NCI-H1092 treated with DMSO at 0.1 percent for 48 hours (cell line): ENCODE measurements around the gene HS3ST3B1.

Experiments used
- DNase-seq: peaks from one replicate; lab custom pipeline; 2025; lab: John Stamatoyannopoulos, UW

Gene HS3ST3B1

DNA sequence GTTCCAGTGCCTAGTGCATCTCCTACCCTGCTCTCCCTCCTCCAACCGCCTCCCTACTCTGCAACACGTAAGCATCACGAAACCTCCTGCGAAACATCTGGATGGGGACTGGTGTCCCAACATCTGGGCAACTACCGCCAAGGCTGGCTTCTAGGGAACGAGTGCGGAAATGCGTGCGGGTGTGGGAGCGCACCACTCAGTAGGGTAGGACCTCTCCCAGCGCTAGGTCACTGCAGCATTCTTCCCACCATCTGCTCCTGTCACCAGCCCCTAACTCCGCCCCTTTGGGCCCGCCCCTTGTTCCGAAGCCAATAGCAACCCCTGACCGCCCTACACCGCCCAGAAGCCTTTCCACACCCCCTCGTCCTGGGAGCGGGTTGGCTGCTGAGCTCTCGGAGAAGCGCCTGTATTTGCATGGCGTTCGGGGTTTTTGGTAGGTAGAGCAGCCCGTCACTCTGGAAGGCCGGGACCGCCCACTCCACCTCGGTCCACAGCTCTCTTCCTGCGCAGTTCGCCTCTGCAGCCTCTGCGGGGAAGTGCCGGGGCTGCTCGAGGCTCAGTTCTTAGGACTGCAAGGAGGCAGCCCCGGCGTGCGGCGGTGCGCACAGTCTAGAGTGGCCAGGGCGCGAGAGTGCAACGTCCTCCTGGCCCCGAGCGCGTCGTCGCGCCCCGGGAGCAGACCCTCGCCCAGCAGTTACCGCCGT lies at the start of gene HS3ST3B1:
Gene HS3ST3B1, plus strand, starts transcription at position 507 of the 704 bp plus-strand sequence. CDS start 438 bp downstream, outside the sequence.
- peak; percentile 56 for DNase-seq

DNA sequence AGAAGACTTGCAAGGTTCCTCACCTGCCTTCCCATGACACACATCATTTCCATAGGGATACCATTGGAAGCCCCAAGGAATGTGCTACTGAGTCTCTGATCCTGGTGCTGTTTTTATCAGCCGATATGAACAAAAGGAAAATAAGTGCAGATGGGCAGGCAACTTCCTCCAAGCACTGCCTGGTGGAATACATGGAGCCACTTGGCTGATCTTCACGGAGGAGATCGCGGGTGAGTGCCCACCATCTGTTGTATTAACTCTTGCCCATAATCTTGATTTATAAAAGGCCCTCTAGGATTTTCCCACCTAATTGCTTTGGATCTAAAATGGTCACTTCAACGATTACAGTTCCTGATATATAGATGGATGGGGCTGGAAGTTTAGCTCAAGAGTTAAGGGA lies 39.5 kb upstream of the HS3ST3B1 start:
- no peak for DNase-seq

DNA sequence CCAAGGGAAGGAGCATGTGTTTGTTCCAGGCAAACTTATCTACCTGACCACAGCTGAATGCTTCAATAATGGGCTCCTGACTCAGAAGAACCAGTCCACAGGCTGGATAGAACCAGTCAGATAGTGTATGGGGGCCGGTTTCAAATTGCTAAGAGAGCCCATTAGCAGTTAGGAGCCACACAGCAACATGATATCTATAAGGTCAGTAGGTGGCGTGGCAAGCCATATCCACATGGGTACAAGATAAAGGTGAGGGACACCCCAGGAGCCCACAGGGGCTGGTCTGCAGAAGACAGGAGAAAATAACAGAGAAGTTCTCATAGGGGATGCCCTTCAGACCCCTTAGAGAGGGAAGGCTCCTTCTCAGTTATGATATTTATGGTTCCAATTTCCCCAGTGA lies 32.6 kb upstream of the HS3ST3B1 start:
- no peak for DNase-seq

DNA sequence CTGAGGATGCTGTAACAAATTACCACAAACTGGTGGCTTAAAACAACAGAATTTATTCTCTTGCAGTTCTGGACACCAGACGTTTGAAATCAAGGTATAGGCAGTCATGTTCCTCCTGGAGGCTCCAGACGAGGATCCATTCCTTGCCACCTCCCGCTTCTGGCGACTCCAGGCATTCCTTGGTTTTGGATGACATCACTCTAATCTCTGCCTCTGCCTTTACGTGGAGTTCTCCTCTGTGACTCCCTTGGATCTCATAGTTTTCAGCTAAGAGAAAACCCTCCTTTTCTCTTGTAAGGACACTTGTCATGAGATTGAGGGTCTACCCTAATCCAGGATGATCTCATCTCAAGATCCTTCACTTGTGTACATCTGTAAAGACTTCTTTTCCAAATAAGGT lies 31.4 kb upstream of the HS3ST3B1 start:
- DNase-seq: no peak

DNA sequence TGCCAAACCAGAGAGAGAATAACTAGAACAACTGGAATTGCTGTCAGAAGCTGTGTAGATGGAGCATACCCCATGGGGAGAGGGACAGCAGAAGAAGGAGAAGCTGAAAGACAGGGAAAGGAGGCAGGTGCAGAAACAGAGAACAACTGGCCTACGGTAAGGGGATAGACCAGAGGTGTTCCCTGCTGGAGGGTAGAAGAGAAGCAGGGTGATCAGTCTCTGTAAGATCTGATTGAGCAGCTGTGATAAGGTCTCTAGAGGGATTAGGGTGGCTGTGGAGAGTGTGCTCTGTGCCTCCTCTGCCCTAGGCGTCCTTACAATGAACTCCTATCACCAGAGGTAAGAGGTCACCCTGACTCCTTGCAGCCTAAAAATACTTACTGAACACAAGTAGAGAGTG lies 30.4 kb upstream of the HS3ST3B1 start:
- DNase-seq: no peak

DNA sequence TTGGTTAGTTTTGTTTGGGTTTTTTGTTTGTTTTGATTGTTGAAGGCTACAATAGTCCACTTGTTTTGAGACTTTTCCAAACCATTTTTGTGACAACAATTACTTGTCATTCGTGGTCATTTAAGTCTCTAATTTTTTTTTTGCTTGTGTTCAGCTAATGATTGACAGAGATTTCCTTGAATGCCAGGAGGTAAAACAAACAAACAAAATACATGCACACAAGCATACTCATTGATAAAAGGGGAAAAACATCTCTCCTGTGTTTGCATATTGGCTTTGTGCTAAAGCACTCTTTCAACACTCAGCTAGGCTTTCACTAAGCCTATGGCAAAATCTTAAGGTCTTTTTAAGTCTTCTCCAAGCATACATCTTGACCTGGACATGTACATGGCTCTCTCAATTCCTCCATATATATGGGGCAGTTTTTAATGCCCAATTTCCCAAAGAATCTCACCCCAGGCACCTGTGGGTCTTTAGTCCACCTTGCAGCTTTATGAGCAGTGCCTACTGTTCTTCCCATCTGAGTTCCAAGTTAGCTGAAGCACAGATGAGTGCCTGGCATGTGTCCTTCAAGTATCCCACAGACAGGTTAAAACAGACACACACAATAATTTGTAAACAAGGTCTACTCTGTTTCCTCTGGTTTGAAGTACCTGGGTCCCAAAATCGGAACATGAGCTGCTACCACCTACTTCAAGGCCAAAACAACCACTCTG lies 24.2 kb upstream of the HS3ST3B1 start:
- DNase-seq: no peak

DNA sequence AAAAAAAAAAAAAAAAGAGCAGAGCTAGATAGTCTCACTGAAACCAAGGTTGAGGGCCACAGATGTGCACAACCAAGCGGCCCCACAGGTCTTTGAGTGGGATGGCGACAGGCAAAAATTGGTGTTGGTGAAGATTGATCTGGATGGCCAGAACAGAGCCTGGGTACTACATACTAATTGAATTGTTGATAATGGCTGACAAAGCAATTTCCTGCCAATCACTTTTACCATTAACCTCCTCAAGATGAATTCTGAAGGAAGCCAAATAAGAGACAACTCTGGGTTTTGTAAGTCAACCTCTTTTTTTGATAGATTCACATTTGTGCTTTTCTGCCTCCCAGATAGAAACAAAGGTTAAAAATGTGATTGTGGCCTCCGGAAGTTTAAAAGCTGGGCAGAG lies 19.4 kb upstream of the HS3ST3B1 start:
- DNase-seq: no peak

DNA sequence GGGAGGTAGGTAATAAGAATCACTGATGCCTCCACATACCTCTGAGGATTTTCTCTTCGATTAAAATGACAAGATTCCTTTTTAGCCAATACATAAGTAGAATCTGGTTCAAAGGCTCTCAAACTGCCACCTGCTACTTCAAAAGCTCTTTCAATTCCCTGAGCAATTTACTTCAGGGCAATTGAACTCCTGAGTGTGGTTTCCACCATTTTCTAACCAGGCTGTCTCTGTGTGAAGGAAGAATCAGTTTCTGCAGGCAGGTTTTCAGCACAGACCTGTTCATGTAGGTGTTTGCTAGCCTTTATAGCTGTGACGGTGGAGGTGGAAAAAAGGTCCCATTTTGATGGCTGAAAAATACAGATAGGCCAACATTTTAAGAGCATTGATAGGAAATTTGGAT lies 18.2 kb upstream of the HS3ST3B1 start:
- no peak for DNase-seq

DNA sequence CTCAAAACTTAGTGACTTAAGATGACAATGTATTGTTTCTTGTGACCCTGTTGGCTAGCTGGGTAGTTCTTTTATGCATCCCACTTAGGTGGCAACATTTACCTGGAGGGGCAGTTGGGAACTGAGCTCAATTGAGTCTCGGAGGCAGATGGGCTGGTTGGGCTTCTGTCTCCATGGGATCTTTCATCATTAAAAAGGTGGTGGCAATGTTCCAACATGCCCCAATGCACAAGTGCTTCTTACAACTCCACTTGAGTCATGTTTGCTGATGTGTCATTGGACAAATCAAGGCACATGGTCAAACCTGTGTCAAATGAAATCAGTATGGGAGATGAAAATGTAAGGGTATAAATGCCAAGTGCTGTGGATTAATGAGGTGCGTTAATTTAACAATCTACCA lies 11.7 kb upstream of the HS3ST3B1 start:
- DNase-seq: no peak

DNA sequence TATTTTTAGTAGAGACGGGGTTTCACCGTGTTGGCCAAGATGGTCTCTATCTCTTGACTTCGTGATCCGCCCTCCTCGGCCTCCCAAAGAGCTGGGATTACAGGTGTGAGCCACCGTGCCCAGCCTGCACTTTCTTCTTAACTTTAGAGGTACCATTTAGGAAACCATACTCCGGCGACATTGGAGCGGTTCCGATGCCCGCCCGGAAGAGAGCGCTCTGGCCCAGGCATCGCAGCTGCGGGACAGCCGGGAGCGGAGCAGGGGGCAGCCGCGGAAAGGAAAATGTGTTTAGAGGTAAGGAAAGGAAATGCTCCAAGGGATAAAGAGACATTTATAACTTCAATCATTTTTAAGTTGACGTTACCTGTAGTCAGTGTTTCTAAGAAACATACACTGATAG lies 6.0 kb upstream of the HS3ST3B1 start:
- no peak for DNase-seq

DNA sequence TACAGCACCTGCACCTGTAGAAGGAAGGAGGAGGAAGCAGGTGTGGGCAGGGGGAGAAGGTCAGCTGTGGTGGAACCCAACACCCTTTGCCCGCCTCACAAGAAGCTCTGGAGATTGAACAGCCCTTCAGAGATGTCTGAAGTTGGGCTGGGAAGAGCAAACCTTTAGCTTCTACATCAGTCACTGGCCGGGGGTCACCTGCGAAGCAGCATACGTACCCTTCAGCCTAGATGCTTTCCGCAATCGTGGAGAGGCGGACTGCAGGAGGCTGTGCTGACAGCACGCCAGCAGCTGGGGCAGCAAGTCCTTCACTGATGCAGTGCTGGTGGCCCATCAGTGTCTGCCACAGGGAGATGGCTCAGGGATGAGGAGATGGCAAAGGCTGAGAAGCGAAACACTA lies 5.2 kb upstream of the HS3ST3B1 start:
- DNase-seq: no peak

DNA sequence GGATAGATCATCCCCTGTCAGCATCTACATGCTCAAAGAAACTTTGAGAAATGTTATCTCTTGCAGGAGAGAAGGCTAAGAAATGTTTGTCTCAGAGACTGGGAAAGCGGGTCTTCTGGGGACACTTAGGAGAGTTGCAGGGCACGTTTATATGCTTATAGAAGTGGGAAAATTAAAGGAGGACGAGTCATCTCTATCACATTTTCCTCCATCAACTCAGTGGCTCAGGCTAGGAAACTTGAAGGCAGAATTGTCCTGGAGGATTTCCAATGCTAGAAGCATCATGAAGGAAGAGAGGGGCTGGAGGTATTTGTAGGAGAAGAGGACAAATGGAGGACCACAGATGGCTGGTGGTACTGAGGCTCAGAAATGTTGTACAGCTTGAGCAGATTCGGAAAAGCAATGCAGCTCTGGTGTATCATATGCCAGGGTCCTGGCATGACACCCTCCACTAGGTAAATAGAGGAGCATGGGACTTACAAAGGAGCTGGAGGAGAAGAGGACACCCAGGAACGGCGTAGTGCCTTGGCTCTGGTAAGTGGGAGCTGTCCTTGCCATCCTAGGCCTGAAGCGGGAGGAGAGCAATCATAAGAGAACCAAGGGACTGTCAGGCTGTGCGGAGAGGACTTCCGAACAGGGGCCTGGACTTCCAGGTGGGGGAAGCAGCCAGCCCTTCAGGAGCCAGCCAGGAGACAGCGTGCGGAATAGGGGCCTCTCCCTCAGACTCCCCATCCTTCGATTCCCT lies 4.5 kb upstream of the HS3ST3B1 start:
- DNase-seq: no peak

DNA sequence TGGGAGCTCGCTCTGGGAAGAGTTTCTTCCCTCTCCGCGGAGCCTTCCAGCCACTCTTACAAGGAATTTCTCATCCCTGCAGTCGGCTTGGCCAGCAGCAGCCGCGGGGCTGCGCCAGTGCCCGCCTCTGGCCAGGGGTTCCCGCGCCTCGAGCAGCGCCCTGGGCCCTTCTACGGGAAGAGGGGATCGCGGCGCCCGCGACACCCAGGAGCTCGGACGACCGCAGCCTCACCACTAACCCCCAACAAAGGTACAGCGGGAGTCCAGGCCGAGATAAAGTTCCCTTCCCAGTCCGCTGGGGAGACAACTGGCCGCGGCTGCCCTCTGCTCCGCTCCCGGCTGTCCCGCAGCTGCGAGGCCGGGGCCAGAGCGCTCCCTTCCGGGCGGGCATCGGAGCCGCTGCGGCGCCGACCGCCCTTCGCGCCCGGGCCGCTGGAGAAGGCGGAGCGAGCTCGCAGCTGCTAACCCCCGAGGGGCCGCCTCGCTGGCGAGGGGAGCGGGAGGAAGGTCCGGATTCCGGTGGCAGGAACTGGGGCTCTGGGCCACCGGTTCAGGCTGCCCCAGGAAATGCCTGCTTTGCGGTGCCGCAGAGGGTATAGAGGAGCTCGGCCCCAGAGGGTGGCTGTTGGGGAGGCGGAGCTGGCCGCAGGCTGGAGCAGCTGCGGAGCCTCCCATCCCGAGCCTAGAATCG lies 3.6 kb upstream of the HS3ST3B1 start:
- no peak for DNase-seq

DNA sequence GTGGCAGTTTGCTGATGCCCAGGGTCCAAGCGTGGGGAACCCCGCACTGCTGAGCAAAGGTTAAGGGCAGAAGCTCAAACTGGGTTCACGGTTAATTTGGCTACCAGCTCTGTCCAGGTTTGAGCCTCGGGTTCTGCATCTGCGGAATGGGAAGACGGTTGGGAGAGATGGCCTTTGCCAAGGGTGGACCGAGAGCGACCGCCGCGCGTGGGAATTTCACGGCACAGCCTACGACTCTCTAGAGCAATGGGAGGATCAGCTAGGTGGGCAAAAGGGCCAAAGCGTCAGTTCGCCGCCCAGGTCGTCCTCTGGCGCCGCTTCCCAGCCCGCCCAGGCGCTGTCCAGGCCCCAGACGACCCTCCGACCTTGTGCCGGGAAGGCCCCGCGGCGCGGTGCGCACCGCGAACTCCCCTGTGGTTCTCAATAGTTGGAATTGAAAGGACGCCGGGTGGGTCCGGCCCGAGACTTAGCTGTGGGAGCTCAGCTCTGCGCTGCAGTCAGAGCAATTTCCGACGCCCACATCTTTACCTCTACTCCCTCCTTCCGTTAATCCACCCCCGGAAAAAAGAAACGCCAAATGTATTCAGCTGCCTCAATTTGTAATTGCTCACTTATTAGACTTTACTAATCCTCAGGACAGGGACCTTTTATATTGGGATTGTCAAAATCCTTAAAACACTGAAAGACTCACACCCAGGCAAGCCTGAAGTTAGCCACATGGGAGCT lies 2.5 kb upstream of the HS3ST3B1 start:
- no peak for DNase-seq

DNA sequence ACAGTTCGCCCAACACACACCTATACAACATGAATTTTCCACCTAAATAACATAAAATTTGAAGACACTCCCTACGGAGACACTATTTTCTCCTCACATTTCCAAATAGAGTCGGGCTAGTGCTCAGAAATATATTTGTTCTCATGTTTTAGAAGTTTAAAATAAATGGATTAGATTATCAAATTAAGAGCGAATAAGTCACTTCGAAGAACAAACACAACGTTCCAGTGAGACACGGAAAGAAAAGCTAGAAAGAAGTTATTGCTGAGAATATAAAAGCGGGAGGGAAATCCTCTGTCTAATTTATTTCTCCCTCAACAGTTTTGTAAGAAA lies 2.0 kb upstream of the HS3ST3B1 start:
- no peak for DNase-seq

DNA sequence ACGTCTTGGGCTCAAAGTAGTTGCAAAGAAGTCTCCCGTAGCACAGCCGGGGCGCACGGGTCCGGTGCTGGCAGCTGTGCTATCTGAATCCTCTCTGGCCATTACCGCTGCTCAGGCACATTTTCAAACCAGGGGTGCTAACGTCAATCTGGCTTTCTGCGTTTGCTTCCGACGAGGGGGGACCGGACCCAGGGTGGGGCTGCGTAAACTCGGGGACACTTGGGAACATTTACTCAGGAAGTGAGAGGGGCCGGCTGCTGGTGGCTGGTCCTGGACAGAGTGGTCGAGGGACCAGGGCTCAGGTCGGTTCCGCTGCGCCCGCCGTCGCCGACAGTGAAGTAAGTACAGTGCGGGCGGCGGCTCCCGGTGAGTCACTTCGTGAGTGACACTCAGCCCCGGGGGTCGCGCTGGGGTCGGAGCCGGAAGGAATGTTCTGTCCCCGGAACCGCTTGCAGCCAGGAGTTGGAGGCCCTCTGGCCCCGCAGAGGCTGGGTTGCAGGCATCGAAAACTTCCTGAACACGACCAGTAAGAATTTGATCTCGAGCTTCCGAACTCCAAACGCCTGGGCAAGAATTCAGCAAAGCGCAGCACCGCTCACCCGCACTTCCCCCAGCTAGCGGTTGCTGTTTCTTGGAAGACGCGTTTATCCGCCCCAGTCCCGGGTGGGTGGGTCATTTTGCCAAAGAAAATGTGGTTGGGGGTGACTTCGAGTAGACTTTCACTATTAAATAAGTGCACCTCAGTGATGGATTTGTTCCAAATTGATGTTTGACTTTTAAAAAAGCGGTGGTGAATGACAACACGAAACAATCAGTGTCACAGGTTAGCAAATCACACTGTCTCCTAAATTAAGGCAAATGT lies 1.4 kb upstream of the HS3ST3B1 start:
- no peak for DNase-seq

DNA sequence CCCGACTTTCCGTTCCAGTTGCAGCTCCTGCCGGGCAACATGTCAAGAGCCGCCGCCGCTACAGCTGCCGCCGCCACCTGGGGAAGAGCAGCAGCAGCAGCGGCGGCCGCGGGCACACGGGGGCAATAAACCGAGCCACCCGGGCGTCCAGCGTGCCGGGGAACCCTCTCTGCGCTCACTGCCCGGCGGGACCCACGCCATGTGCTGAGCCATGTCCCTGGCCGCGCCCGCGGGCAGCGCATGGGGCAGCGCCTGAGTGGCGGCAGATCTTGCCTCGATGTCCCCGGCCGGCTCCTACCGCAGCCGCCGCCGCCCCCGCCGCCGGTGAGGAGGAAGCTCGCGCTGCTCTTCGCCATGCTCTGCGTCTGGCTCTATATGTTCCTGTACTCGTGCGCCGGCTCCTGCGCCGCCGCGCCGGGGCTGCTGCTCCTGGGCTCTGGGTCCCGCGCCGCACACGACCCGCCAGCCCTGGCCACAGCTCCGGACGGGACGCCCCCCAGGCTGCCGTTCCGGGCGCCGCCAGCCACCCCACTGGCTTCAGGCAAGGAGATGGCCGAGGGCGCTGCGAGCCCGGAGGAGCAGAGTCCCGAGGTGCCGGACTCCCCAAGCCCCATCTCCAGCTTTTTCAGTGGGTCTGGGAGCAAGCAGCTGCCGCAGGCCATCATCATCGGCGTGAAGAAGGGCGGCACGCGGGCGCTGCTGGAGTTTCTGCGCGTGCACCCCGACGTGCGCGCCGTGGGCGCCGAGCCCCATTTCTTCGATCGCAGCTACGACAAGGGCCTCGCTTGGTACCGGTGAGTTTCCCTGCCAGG lies 604 bp downstream of the HS3ST3B1 start:
- DNase-seq: peak; percentile 30

DNA sequence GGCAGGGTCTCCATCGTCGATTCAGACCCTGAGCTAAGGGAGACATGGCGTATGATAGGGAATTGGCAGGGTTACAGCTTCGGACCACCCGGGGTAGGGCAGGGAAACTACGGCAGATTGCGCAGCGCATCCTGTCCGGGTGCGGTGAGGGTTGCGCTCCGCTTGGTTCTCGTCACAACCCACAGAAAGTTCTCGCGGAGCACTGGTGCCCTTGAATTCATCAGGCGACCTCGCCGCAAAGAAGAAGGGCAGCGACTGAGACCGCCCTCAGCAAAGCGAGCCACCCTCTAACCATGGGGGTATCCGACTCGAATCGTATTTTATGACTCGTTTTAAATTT lies 1.2 kb downstream of the HS3ST3B1 start:
- no peak for DNase-seq

DNA sequence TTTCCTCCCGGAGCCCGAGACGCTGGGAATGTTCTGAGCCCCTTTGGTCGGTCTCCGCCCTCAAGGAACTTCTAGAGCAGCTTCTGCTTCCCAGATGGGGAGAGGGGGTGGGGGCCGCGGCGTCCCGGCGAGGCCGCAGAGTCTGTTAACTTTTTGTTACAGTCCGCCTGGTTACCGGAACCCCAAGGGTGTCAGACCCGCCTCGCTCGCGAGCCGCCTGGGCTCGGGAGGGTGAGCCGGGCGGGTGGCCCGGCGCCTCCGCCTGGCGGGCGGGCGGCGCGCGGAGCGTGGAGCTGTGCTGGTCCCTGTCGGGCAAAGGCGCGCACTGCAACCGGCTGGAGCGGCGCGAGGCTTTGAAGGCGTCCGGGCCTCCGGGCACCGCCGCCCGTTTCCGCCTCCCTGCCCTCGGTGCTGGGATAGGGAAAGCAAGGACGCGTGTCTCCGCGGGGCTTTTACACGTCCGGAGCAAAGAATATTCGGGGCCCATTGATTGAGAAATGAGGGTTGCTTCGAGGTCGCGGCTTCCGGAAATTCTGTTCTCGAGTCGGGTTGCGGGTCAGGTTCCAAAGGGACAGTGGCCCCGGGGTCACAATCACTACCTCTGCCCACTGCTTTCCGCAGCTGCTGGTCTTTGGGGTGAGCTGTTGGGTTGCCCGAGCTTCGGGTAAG lies 1.7 kb downstream of the HS3ST3B1 start:
- DNase-seq: peak; percentile 14
